NT2/D1 (cell line): ENCODE measurements around the gene SERPINB6.
"Not testable (repeated sequence)": the region's sequence is repeated elsewhere in the genome, so short reads cannot be mapped to it uniquely, and the experiment has no call there.

ENCODE experiments used
- DNase-seq: peaks from one replicate; pipeline ENCODE4 v3.0.0-alpha.2; 2011; ENCODE audit warnings: low read depth, low spot score
- H3K27me3 ChIP-seq: 2 replicates; pipeline ENCODE4 v1.6.0; 2011; ENCODE audit warnings: mild to moderate bottlenecking; ENCODE audit not compliant: insufficient read length, insufficient read depth
- H3K36me3 ChIP-seq: 2 replicates; pipeline ENCODE4 v1.6.1; 2011; ENCODE audit warnings: mild to moderate bottlenecking, low read length, mixed read lengths; ENCODE audit not compliant: insufficient read depth, insufficient read length
- H3K4me1 ChIP-seq: 2 replicates; pipeline ENCODE4 v1.5.1; 2011; ENCODE audit not compliant: insufficient read depth, insufficient read length
- H3K4me3 ChIP-seq: 2 replicates; pipeline ENCODE4 v1.5.1; 2011; ENCODE audit warnings: low read depth; ENCODE audit not compliant: insufficient read length
- H3K9ac ChIP-seq: 2 replicates; pipeline ENCODE4 v1.6.0; 2011; ENCODE audit warnings: low read depth; ENCODE audit not compliant: insufficient read length
- H3K9me3 ChIP-seq: 2 replicates; pipeline ENCODE4 v1.5.1; 2011; ENCODE audit warnings: mild to moderate bottlenecking, low read length; ENCODE audit not compliant: insufficient read depth
- SUZ12 ChIP-seq: IDR thresholded peaks from 2 replicates; pipeline ENCODE4 v1.6.1; 2011; ENCODE audit not compliant: insufficient read length, insufficient read depth; ENCODE audit errors: extremely low read depth
- YY1 ChIP-seq: IDR thresholded peaks from 2 replicates; pipeline ENCODE4 v1.6.1; 2011; ENCODE audit not compliant: insufficient read length, insufficient read depth
- ZNF274 ChIP-seq: IDR thresholded peaks from 2 replicates; pipeline ENCODE4 v1.6.1; 2011; ENCODE audit warnings: mild to moderate bottlenecking, low read depth, low read length

Gene SERPINB6

GRCh38 chr6:2935566-2936291, 35.6 kb downstream of the SERPINB6 start:
- Histone ChIP-seq H3K9me3 (peaks cover 12% of the 10 kb centered on the region; the same call in 1 of the 2 replicates), H3K9ac (no peak overlapping the region), H3K36me3 (no peaks in the 10 kb centered on the region), H3K27me3 (no peaks in the 10 kb centered on the region), H3K4me1 (no peaks in the 10 kb centered on the region), H3K4me3 (no peak overlapping the region)
- DNase-seq, result no peak
- TF ChIP-seq SUZ12 (no peak), YY1 (no peak), ZNF274 (no peak)

- TF ChIP-seq ZNF274 (no peak), SUZ12 (no peak), YY1 (no peak)
- H3K9me3 ChIP-seq, result peaks cover 8% of the 10 kb centered on the region; the same call in 1 of the 2 replicates
- H3K4me3 ChIP-seq, result no peak overlapping the region
- no peaks in the 10 kb centered on the region for H3K36me3 ChIP-seq
- no peaks in the 10 kb centered on the region for H3K27me3 ChIP-seq
- no peak overlapping the region for H3K9ac ChIP-seq
- DNase-seq, result no peak
- no peaks in the 10 kb centered on the region for H3K4me1 ChIP-seq
Measured at GRCh38 chr6:2934057-2934456, 37.3 kb downstream of the SERPINB6 start.

- not testable (repeated sequence) for H3K4me1 ChIP-seq, H3K9ac ChIP-seq, DNase-seq, H3K27me3 ChIP-seq, H3K4me3 ChIP-seq, H3K9me3 ChIP-seq, H3K36me3 ChIP-seq
Measured at GRCh38 chr6:2932911-2933310, 38.5 kb downstream of the SERPINB6 start.

- peaks cover 2% of the 10 kb centered on the region for H3K4me1 ChIP-seq
- H3K9ac ChIP-seq, result no peak overlapping the region
- peak; percentile 84 for DNase-seq
- no peaks in the 10 kb centered on the region for H3K36me3 ChIP-seq
- no peaks in the 10 kb centered on the region for H3K27me3 ChIP-seq
- H3K9me3 ChIP-seq, result peaks cover 8% of the 10 kb centered on the region; the same call in 1 of the 2 replicates
- no peak for TF ChIP-seq ZNF274
- no peak for TF ChIP-seq SUZ12
- no peak for TF ChIP-seq YY1
- no peak overlapping the region for H3K4me3 ChIP-seq
Measured at GRCh38 chr6:2931970-2932748, 39.2 kb downstream of the SERPINB6 start.

GRCh38 chr6:2931055-2931454, 40.3 kb downstream of the SERPINB6 start:
- Histone ChIP-seq H3K9me3 (peaks cover under 1% of the 10 kb centered on the region; the same call in 1 of the 2 replicates), H3K4me1 (peaks cover 2% of the 10 kb centered on the region), H3K9ac (no peak overlapping the region), H3K4me3 (no peak overlapping the region), H3K36me3 (no peaks in the 10 kb centered on the region), H3K27me3 (no peaks in the 10 kb centered on the region)
- DNase-seq, result no peak
- TF ChIP-seq SUZ12 (no peak), ZNF274 (no peak), YY1 (no peak)

GRCh38 chr6:2927931-2928330, 43.4 kb downstream of the SERPINB6 start:
- not testable (repeated sequence) for H3K4me1 ChIP-seq, H3K9ac ChIP-seq, H3K9me3 ChIP-seq, H3K4me3 ChIP-seq, H3K36me3 ChIP-seq, DNase-seq, H3K27me3 ChIP-seq

- DNase-seq, result not testable (repeated sequence)
Measured at GRCh38 chr6:2925842-2926747, 45.3 kb downstream of the SERPINB6 start.

More at GRCh38 chr6:2925842-2926747, 45.3 kb downstream of the SERPINB6 start:
- not testable (repeated sequence) for H3K4me1 ChIP-seq, H3K9me3 ChIP-seq, H3K4me3 ChIP-seq, H3K27me3 ChIP-seq, H3K36me3 ChIP-seq
- peak overlapping the region; percentile 32 for H3K9ac ChIP-seq
